ENCODE measurements around the gene ARID2.

ARID2 gene

GRCh38 chr12:45878630-45879255 lies 149.2 kb downstream of the ARID2 start:
- DNase-seq, result peak; percentile 16

GRCh38 chr12:45879363-45879895 lies 149.9 kb downstream of the ARID2 start:
- no peak for DNase-seq

GRCh38 chr12:45880533-45880932 lies 151.0 kb downstream of the ARID2 start:
- no peak for DNase-seq

- DNase-seq, result no peak
Observed at GRCh38 chr12:45883187-45883586, 153.7 kb downstream of the ARID2 start.

- DNase-seq, result no peak
Observed at GRCh38 chr12:45886685-45887084, 157.2 kb downstream of the ARID2 start.

- DNase-seq, result no peak
Observed at GRCh38 chr12:45887544-45887943, 158.0 kb downstream of the ARID2 start.

- DNase-seq, result no peak
Observed at GRCh38 chr12:45890276-45890675, 160.8 kb downstream of the ARID2 start.

GRCh38 chr12:45893240-45893639 lies 163.7 kb downstream of the ARID2 start:
- no peak for DNase-seq

- DNase-seq, result no peak
Observed at GRCh38 chr12:45895961-45896360, 166.5 kb downstream of the ARID2 start.

GRCh38 chr12:45898094-45898493 lies 168.6 kb downstream of the ARID2 start:
- no peak for DNase-seq

- no peak for DNase-seq
Observed at GRCh38 chr12:45907955-45908354, 178.4 kb downstream of the ARID2 start.

GRCh38 chr12:45909041-45909713 lies 179.7 kb downstream of the ARID2 start:
- DNase-seq, result peak; percentile 7

GRCh38 chr12:45912774-45913173 lies 183.3 kb downstream of the ARID2 start:
- DNase-seq, result peak; percentile 37

GRCh38 chr12:45913631-45914030 lies 184.1 kb downstream of the ARID2 start:
- no peak for DNase-seq

- DNase-seq, result no peak
Observed at GRCh38 chr12:45914090-45914489, 184.6 kb downstream of the ARID2 start.

- no peak for DNase-seq
Observed at GRCh38 chr12:45915405-45915804, 185.9 kb downstream of the ARID2 start.

- no peak for DNase-seq
Observed at GRCh38 chr12:45918818-45919217, 189.3 kb downstream of the ARID2 start.

GRCh38 chr12:45928309-45928708 lies 198.8 kb downstream of the ARID2 start:
- DNase-seq, result no peak

- no peak for DNase-seq
Observed at GRCh38 chr12:45930369-45930768, 200.9 kb downstream of the ARID2 start.

GRCh38 chr12:45933504-45933903 lies 204.0 kb downstream of the ARID2 start:
- no peak for DNase-seq

GRCh38 chr12:45934956-45935355 lies 205.4 kb downstream of the ARID2 start:
- no peak for DNase-seq

GRCh38 chr12:45938566-45938965 lies 209.1 kb downstream of the ARID2 start:
- DNase-seq, result peak; percentile 12

- no peak for DNase-seq
Observed at GRCh38 chr12:45939759-45940158, 210.3 kb downstream of the ARID2 start.

- no peak for DNase-seq
Observed at GRCh38 chr12:45944771-45945170, 215.3 kb downstream of the ARID2 start.

- DNase-seq, result no peak
Observed at GRCh38 chr12:45946435-45946834, 216.9 kb downstream of the ARID2 start.
